ENCODE results near the gene PTPN4. TPM values are rescaled to one million over a fixed set of nuclear protein-coding genes. Genes with fewer than 3 reads are reported as not detected.
A peak's percentile ranks its signal among the peaks of the same experiment; 100 is the strongest.

PTPN4 gene
- total RNA-seq, 2 donors from 2014 or later = 12.2 to 21.1 TPM

GRCh38 chr2:119736021-119736420 lies 23.7 kb upstream of the PTPN4 start:
- Histone ChIP-seq H3K27ac (no peak overlapping the region), H3K36me3 (replicated peaks in 1 of 2; ENCODE audit: insufficient read depth in 1 of 2, low read depth in 2 of 2) (no peaks in the 10 kb centered on the region), H3K4me1 (no peaks in the 10 kb centered on the region), H3K4me3 (no peak overlapping the region), H3K27me3 (no peaks in the 10 kb centered on the region), H3K9me3 (no peaks in the 10 kb centered on the region)
- DNase-seq (no peak), ATAC-seq (no peak)
- no peak for TF ChIP-seq CTCF (IDR thresholded peaks at IDR 0.05)
- no peak for TF ChIP-seq POLR2A (IDR thresholded peaks at IDR 0.05)
- 62 to 68% methylated on average over 5 of the region's 5 CpGs for WGBS, 2 donors
- intact Hi-C loops (cut with DNase I) = no loop called here

GRCh38 chr2:119739580-119740255 lies 20.0 kb upstream of the PTPN4 start:
- no peak for TF ChIP-seq CTCF (IDR thresholded peaks at IDR 0.05)
- TF ChIP-seq POLR2A (IDR thresholded peaks at IDR 0.05) = no peak
- 60 to 70% methylated on average over 3 of the region's 3 CpGs for WGBS, 2 donors
- no peak overlapping the region for H3K27ac ChIP-seq
- no peaks in the 10 kb centered on the region for H3K36me3 ChIP-seq (replicated peaks in 1 of 2; ENCODE audit: insufficient read depth in 1 of 2, low read depth in 2 of 2)
- no peaks in the 10 kb centered on the region for H3K27me3 ChIP-seq
- intact Hi-C loops (cut with DNase I) = no loop called here
- H3K4me3 ChIP-seq = no peak overlapping the region
- H3K4me1 ChIP-seq = no peaks in the 10 kb centered on the region
- no peak for ATAC-seq
- no peaks in the 10 kb centered on the region for H3K9me3 ChIP-seq
- no peak for DNase-seq

- no peaks in the 10 kb centered on the region for H3K27me3 ChIP-seq
- no peak for TF ChIP-seq POLR2A (IDR thresholded peaks at IDR 0.05)
- no peak overlapping the region for H3K4me3 ChIP-seq
- intact Hi-C loops (cut with DNase I) = no loop called here
- DNase-seq (no peak), ATAC-seq (no peak)
- no peak overlapping the region for H3K27ac ChIP-seq
- no peaks in the 10 kb centered on the region for H3K9me3 ChIP-seq
- H3K36me3 ChIP-seq (replicated peaks in 1 of 2; ENCODE audit: insufficient read depth in 1 of 2, low read depth in 2 of 2) = no peaks in the 10 kb centered on the region
- WGBS, 2 donors = 87 to 91% methylated on average over 3 of the region's 3 CpGs
- H3K4me1 ChIP-seq = no peaks in the 10 kb centered on the region
These were observed 18.7 kb upstream of the PTPN4 start for GRCh38 chr2:119741001-119741400.

DNA sequence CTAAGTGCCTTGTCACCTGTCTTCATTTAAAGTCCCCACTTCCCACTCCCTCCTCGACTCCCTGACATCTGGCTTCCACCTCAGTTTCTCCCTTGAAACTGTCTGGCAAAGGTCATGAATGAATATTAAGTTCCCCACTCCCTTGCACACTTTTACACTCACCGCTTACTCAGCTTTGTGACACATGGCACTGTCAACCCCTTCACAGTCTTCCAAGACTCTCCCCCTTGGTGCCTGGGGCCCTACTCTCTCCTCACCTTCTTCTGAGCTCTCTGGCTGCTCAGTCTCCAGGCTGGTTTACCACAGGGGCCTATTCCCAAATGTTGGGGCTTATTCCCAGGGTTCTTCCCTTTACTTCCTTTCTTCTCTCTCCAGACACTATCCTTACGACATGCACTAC lies 17.9 kb upstream of the PTPN4 start:
- WGBS, 2 donors = 80 to 85% methylated on average over 3 of the region's 3 CpGs
- intact Hi-C loops (cut with DNase I) = no loop called here
- TF ChIP-seq CTCF (IDR thresholded peaks at IDR 0.05) (no peak), POLR2A (IDR thresholded peaks at IDR 0.05) (no peak)
- Histone ChIP-seq H3K27me3 (no peaks in the 10 kb centered on the region), H3K4me1 (no peaks in the 10 kb centered on the region), H3K9me3 (no peaks in the 10 kb centered on the region), H3K4me3 (no peak overlapping the region), H3K27ac (no peak overlapping the region), H3K36me3 (replicated peaks in 1 of 2; ENCODE audit: insufficient read depth in 1 of 2, low read depth in 2 of 2) (no peaks in the 10 kb centered on the region)
- DNase-seq (no peak), ATAC-seq (no peak)

DNA sequence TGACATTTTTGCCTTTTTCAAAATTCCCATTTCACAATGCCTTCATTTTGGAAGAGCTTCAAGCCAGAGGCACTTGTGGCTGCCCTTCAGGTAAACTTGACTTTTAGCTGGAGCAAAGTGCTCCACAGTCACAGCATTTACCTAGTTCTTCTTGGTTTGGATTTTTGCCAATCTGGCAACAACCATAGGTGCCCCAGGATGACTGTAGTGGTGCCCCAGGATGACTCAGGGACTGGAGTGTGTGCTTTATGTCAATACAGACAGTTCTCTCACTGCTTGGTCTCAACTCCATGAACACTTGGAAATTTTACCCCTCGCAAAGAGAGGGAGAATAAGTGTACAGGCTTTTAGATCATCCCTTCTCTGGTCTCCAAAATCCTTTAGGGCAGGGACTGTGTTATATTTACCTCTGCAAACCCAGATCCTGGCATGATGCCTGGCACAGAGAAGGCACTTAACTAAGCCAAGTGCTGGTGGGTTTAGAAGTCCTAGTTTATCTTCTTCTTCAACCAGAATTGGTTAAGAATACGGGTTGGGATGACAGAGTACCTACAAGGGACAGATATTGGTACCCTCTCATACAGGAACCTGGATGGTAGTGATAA lies 15.3 kb upstream of the PTPN4 start:
- Histone ChIP-seq H3K27ac (no peak overlapping the region), H3K9me3 (no peaks in the 10 kb centered on the region), H3K36me3 (replicated peaks in 1 of 2; ENCODE audit: insufficient read depth in 1 of 2, low read depth in 2 of 2) (no peaks in the 10 kb centered on the region), H3K4me3 (no peak overlapping the region), H3K4me1 (no peaks in the 10 kb centered on the region), H3K27me3 (no peaks in the 10 kb centered on the region)
- 74 to 77% methylated on average over 2 of the region's 2 CpGs for WGBS, 2 donors
- no peak for ATAC-seq
- intact Hi-C loops (cut with DNase I) = no loop called here
- TF ChIP-seq CTCF (IDR thresholded peaks at IDR 0.05) (no peak), POLR2A (IDR thresholded peaks at IDR 0.05) (no peak)
- peak in 2 of 4 donors; percentile 47 to 76 for DNase-seq

Data from body of pancreas (tissue), 4 donors.